ENCODE measurements around the gene ARHGAP6. TPM values are rescaled to one million over a fixed set of nuclear protein-coding genes. Genes with fewer than 3 reads are reported as not detected.

Gene ARHGAP6
- total RNA-seq, 1 experiment from 2014 or later = not detected

GRCh38 chrX:11381464-11381863 lies 284.3 kb downstream of the ARHGAP6 start:
- Mint-ChIP-seq H3K27me3 (ENCODE audit: insufficient read depth, unreplicated experiment) (no peaks in the 10 kb centered on the region), H3K27ac (ENCODE audit: low read depth, unreplicated experiment) (no peak overlapping the region), H3K36me3 (ENCODE audit: insufficient read depth, unreplicated experiment) (no peaks in the 10 kb centered on the region), H3K9me3 (ENCODE audit: unreplicated experiment) (peaks cover 9% of the 10 kb centered on the region), H3K4me3 (ENCODE audit: unreplicated experiment) (no peak overlapping the region), H3K4me1 (ENCODE audit: insufficient read depth, unreplicated experiment) (peaks cover 10% of the 10 kb centered on the region)
- no TSS peak for BruUV-seq (replicated peaks)
- CTCF ChIA-PET = interaction anchor here (0.5 to 4.1 kb wide), 60 partner anchors 8 to 1192 kb away, joined by 3 to 89 read pairs (median 6); no protein-coding TSS in a partner anchor
- DNase-seq (ENCODE audit: unreplicated experiment) = peak; percentile 78
- intact Hi-C loops (cut with micrococcal nuclease) = loop anchor here (1.0 to 10.0 kb wide), 5 partner anchors 39 to 391 kb away; no protein-coding TSS in a partner anchor
- POLR2A ChIA-PET = interaction anchor here (0.8 to 1.4 kb wide), 3 partner anchors 10 to 88 kb away, joined by 3 to 4 read pairs (median 4); no protein-coding TSS in a partner anchor
- peak; percentile 46 for TF ChIP-seq CTCF (IDR thresholded peaks at IDR 0.05; ENCODE audit: unreplicated experiment)

- POLR2A ChIA-PET = no interaction called here
- intact Hi-C loops (cut with micrococcal nuclease) = loop anchor here (5.0 to 10.0 kb wide), 3 partner anchors 38 to 392 kb away; no protein-coding TSS in a partner anchor
- CTCF ChIA-PET = interaction anchor here (0.6 to 4.1 kb wide), 31 partner anchors 9 to 1191 kb away, joined by 3 to 89 read pairs (median 7); no protein-coding TSS in a partner anchor
- no peak for TF ChIP-seq CTCF (IDR thresholded peaks at IDR 0.05; ENCODE audit: unreplicated experiment)
- H3K9me3 Mint-ChIP-seq (ENCODE audit: unreplicated experiment) = peaks cover 9% of the 10 kb centered on the region
- no peaks in the 10 kb centered on the region for H3K36me3 Mint-ChIP-seq (ENCODE audit: insufficient read depth, unreplicated experiment)
- H3K4me3 Mint-ChIP-seq (ENCODE audit: unreplicated experiment) = no peak overlapping the region
- no peaks in the 10 kb centered on the region for H3K4me1 Mint-ChIP-seq (ENCODE audit: insufficient read depth, unreplicated experiment)
- H3K27me3 Mint-ChIP-seq (ENCODE audit: insufficient read depth, unreplicated experiment) = peaks cover 11% of the 10 kb centered on the region
- no peak overlapping the region for H3K27ac Mint-ChIP-seq (ENCODE audit: low read depth, unreplicated experiment)
- peak; percentile 31 for DNase-seq (ENCODE audit: unreplicated experiment)
- no TSS peak for BruUV-seq (replicated peaks)
Measured at GRCh38 chrX:11380187-11380844, 285.4 kb downstream of the ARHGAP6 start.

GRCh38 chrX:11376163-11376562 lies 289.6 kb downstream of the ARHGAP6 start:
- no TSS peak for BruUV-seq (replicated peaks)
- no peak for DNase-seq (ENCODE audit: unreplicated experiment)
- intact Hi-C loops (cut with micrococcal nuclease) = no loop called here
- TF ChIP-seq CTCF (IDR thresholded peaks at IDR 0.05; ENCODE audit: unreplicated experiment) = no peak
- Mint-ChIP-seq H3K36me3 (ENCODE audit: insufficient read depth, unreplicated experiment) (no peaks in the 10 kb centered on the region), H3K27me3 (ENCODE audit: insufficient read depth, unreplicated experiment) (peaks cover 13% of the 10 kb centered on the region), H3K9me3 (ENCODE audit: unreplicated experiment) (peaks cover 9% of the 10 kb centered on the region), H3K27ac (ENCODE audit: low read depth, unreplicated experiment) (no peak overlapping the region), H3K4me1 (ENCODE audit: insufficient read depth, unreplicated experiment) (no peaks in the 10 kb centered on the region), H3K4me3 (ENCODE audit: unreplicated experiment) (no peak overlapping the region)
- ChIA-PET CTCF (no interaction called here), POLR2A (no interaction called here)

GRCh38 chrX:11375614-11376119 lies 290.1 kb downstream of the ARHGAP6 start:
- POLR2A ChIA-PET = interaction anchor here (0.7 kb wide), 1 partner anchor 26 kb away, joined by 3 read pairs; no protein-coding TSS in a partner anchor
- H3K27me3 Mint-ChIP-seq (ENCODE audit: insufficient read depth, unreplicated experiment) = peaks cover 15% of the 10 kb centered on the region
- no peaks in the 10 kb centered on the region for H3K36me3 Mint-ChIP-seq (ENCODE audit: insufficient read depth, unreplicated experiment)
- intact Hi-C loops (cut with micrococcal nuclease) = no loop called here
- CTCF ChIA-PET = interaction anchor here (0.6 kb wide), 1 partner anchor 62 kb away, joined by 3 read pairs; no protein-coding TSS in a partner anchor
- no peak overlapping the region for H3K27ac Mint-ChIP-seq (ENCODE audit: low read depth, unreplicated experiment)
- H3K4me1 Mint-ChIP-seq (ENCODE audit: insufficient read depth, unreplicated experiment) = no peaks in the 10 kb centered on the region
- BruUV-seq (replicated peaks) = no TSS peak
- H3K4me3 Mint-ChIP-seq (ENCODE audit: unreplicated experiment) = no peak overlapping the region
- DNase-seq (ENCODE audit: unreplicated experiment) = no peak
- H3K9me3 Mint-ChIP-seq (ENCODE audit: unreplicated experiment) = peaks cover 9% of the 10 kb centered on the region
- TF ChIP-seq CTCF (IDR thresholded peaks at IDR 0.05; ENCODE audit: unreplicated experiment) = no peak

Data from MCF 10A (cell line).